ENCODE data around the gene ICE2. TPM values are rescaled to one million over a fixed set of nuclear protein-coding genes. Genes with fewer than 3 reads are reported as not detected.

Gene ICE2
- total RNA-seq, 1 donor from 2014 or later, result 26.5 TPM

GRCh38 chr15:60454824-60455223, 24.1 kb downstream of the ICE2 start:
- Histone ChIP-seq H3K4me2 (ENCODE audit: low read length) (no peak overlapping the region), H2AFZ (ENCODE audit: low read depth, low read length) (no peak overlapping the region), H3K4me3 (ENCODE audit: insufficient read depth, low read depth, low read length) (no peak overlapping the region), H3K27me3 (ENCODE audit: insufficient read depth, low read length) (no peaks in the 10 kb centered on the region), H3K36me3 (ENCODE audit: insufficient read depth, low read length) (peaks cover 2% of the 10 kb centered on the region), H3K4me1 (ENCODE audit: insufficient read depth, low read length) (no peaks in the 10 kb centered on the region), H3K9ac (ENCODE audit: low read length) (no peak overlapping the region), H3K79me2 (ENCODE audit: insufficient read depth, low read length) (no peaks in the 10 kb centered on the region), H3K27ac (ENCODE audit: low read depth, low read length) (no peak overlapping the region), H4K20me1 (ENCODE audit: insufficient read depth, low read length) (no peaks in the 10 kb centered on the region), H3K9me3 (ENCODE audit: insufficient read depth, low read depth, low read length) (no peaks in the 10 kb centered on the region)
- TF ChIP-seq EZH2 (IDR thresholded peaks at IDR 0.05; ENCODE audit: insufficient read depth, low read length), result no peak
- TF ChIP-seq CTCF (IDR thresholded peaks at IDR 0.05; ENCODE audit: insufficient read depth, low read depth, low read length), result no peak
- H3K27me3 Mint-ChIP-seq (ENCODE audit: low read depth, unreplicated experiment), result no peaks in the 10 kb centered on the region
- H3K27ac Mint-ChIP-seq (ENCODE audit: unreplicated experiment), result no peak overlapping the region
- H3K9me3 Mint-ChIP-seq (ENCODE audit: unreplicated experiment), result no peaks in the 10 kb centered on the region
- no peak for FAIRE-seq
- H3K36me3 Mint-ChIP-seq (ENCODE audit: low read depth, unreplicated experiment), result no peaks in the 10 kb centered on the region
- H3K4me1 Mint-ChIP-seq (ENCODE audit: low read depth, unreplicated experiment), result no peaks in the 10 kb centered on the region
- no peak overlapping the region for H3K4me3 Mint-ChIP-seq (ENCODE audit: unreplicated experiment)
- no peak for DNase-seq (ENCODE audit: low read depth)

- H3K4me3 Mint-ChIP-seq (ENCODE audit: unreplicated experiment), result no peak overlapping the region
- H3K79me2 ChIP-seq (ENCODE audit: insufficient read depth, low read length), result peaks cover 3% of the 10 kb centered on the region
- peaks cover 2% of the 10 kb centered on the region for H3K36me3 Mint-ChIP-seq (ENCODE audit: low read depth, unreplicated experiment)
- H3K27ac Mint-ChIP-seq (ENCODE audit: unreplicated experiment), result no peak overlapping the region
- H3K27ac ChIP-seq (ENCODE audit: low read depth, low read length), result no peak overlapping the region
- no peaks in the 10 kb centered on the region for H3K4me1 ChIP-seq (ENCODE audit: insufficient read depth, low read length)
- H3K4me1 Mint-ChIP-seq (ENCODE audit: low read depth, unreplicated experiment), result no peaks in the 10 kb centered on the region
- no peak overlapping the region for H3K4me3 ChIP-seq (ENCODE audit: insufficient read depth, low read depth, low read length)
- DNase-seq (ENCODE audit: low read depth) (no peak), FAIRE-seq (no peak)
- H3K27me3 Mint-ChIP-seq (ENCODE audit: low read depth, unreplicated experiment), result no peaks in the 10 kb centered on the region
- H4K20me1 ChIP-seq (ENCODE audit: insufficient read depth, low read length), result no peaks in the 10 kb centered on the region
- H3K36me3 ChIP-seq (ENCODE audit: insufficient read depth, low read length), result peaks cover 9% of the 10 kb centered on the region
- H2AFZ ChIP-seq (ENCODE audit: low read depth, low read length), result no peak overlapping the region
- no peak overlapping the region for H3K4me2 ChIP-seq (ENCODE audit: low read length)
- no peak overlapping the region for H3K9ac ChIP-seq (ENCODE audit: low read length)
- H3K9me3 Mint-ChIP-seq (ENCODE audit: unreplicated experiment), result no peaks in the 10 kb centered on the region
- TF ChIP-seq EZH2 (IDR thresholded peaks at IDR 0.05; ENCODE audit: insufficient read depth, low read length) (no peak), CTCF (IDR thresholded peaks at IDR 0.05; ENCODE audit: insufficient read depth, low read depth, low read length) (no peak)
- no peaks in the 10 kb centered on the region for H3K9me3 ChIP-seq (ENCODE audit: insufficient read depth, low read depth, low read length)
- H3K27me3 ChIP-seq (ENCODE audit: insufficient read depth, low read length), result no peaks in the 10 kb centered on the region
Measured at GRCh38 chr15:60448668-60449360, 30.1 kb downstream of the ICE2 start.

GRCh38 chr15:60444289-60444912, 34.5 kb downstream of the ICE2 start:
- H3K27me3 Mint-ChIP-seq (ENCODE audit: low read depth, unreplicated experiment), result no peaks in the 10 kb centered on the region
- H3K4me3 ChIP-seq (ENCODE audit: insufficient read depth, low read depth, low read length), result no peak overlapping the region
- DNase-seq (ENCODE audit: low read depth), result peak; percentile 22
- H3K4me1 Mint-ChIP-seq (ENCODE audit: low read depth, unreplicated experiment), result peaks cover 7% of the 10 kb centered on the region
- H3K79me2 ChIP-seq (ENCODE audit: insufficient read depth, low read length), result peaks cover 6% of the 10 kb centered on the region
- no peak overlapping the region for H3K9ac ChIP-seq (ENCODE audit: low read length)
- TF ChIP-seq EZH2 (IDR thresholded peaks at IDR 0.05; ENCODE audit: insufficient read depth, low read length), result no peak
- TF ChIP-seq CTCF (IDR thresholded peaks at IDR 0.05; ENCODE audit: insufficient read depth, low read depth, low read length), result peak; percentile 53
- no peak for FAIRE-seq
- peaks cover 5% of the 10 kb centered on the region for H3K36me3 ChIP-seq (ENCODE audit: insufficient read depth, low read length)
- H2AFZ ChIP-seq (ENCODE audit: low read depth, low read length), result no peak overlapping the region
- peaks cover 2% of the 10 kb centered on the region for H3K36me3 Mint-ChIP-seq (ENCODE audit: low read depth, unreplicated experiment)
- H3K27ac ChIP-seq (ENCODE audit: low read depth, low read length), result no peak overlapping the region
- no peaks in the 10 kb centered on the region for H3K27me3 ChIP-seq (ENCODE audit: insufficient read depth, low read length)
- H3K9me3 ChIP-seq (ENCODE audit: insufficient read depth, low read depth, low read length), result no peaks in the 10 kb centered on the region
- no peaks in the 10 kb centered on the region for H4K20me1 ChIP-seq (ENCODE audit: insufficient read depth, low read length)
- H3K4me3 Mint-ChIP-seq (ENCODE audit: unreplicated experiment), result no peak overlapping the region
- H3K9me3 Mint-ChIP-seq (ENCODE audit: unreplicated experiment), result no peaks in the 10 kb centered on the region
- H3K4me2 ChIP-seq (ENCODE audit: low read length), result no peak overlapping the region
- peaks cover 6% of the 10 kb centered on the region for H3K4me1 ChIP-seq (ENCODE audit: insufficient read depth, low read length)
- H3K27ac Mint-ChIP-seq (ENCODE audit: unreplicated experiment), result no peak overlapping the region

Data from astrocyte (in vitro differentiated cells and primary cell).